ENCODE measurements around the gene CDH23.

The CDH23 gene

GRCh38 chr10:71692598-71693306 lies 296.0 kb downstream of the CDH23 start:
- no peak for DNase-seq (ENCODE audit: low read depth)

GRCh38 chr10:71693377-71693776 lies 296.7 kb downstream of the CDH23 start:
- no peak for DNase-seq (ENCODE audit: low read depth)

- no peak for DNase-seq (ENCODE audit: low read depth)
These were observed 297.4 kb downstream of the CDH23 start for GRCh38 chr10:71694039-71694501.

- no peak for DNase-seq (ENCODE audit: low read depth)
These were observed 297.8 kb downstream of the CDH23 start for GRCh38 chr10:71694567-71694968.

- no peak for DNase-seq (ENCODE audit: low read depth)
These were observed 299.1 kb downstream of the CDH23 start for GRCh38 chr10:71695502-71696476.

GRCh38 chr10:71696628-71697326 lies 300.1 kb downstream of the CDH23 start:
- DNase-seq (ENCODE audit: low read depth), result no peak

- no peak for DNase-seq (ENCODE audit: low read depth)
These were observed 301.4 kb downstream of the CDH23 start for GRCh38 chr10:71697938-71698709.

GRCh38 chr10:71698737-71699136 lies 302.0 kb downstream of the CDH23 start:
- no peak for DNase-seq (ENCODE audit: low read depth)

- DNase-seq (ENCODE audit: low read depth), result no peak
These were observed 304.1 kb downstream of the CDH23 start for GRCh38 chr10:71700731-71701368.

- DNase-seq (ENCODE audit: low read depth), result no peak
These were observed 304.9 kb downstream of the CDH23 start for GRCh38 chr10:71701496-71702132.

GRCh38 chr10:71703577-71703976 lies 306.9 kb downstream of the CDH23 start:
- DNase-seq (ENCODE audit: low read depth), result no peak

GRCh38 chr10:71704816-71705215 lies 308.1 kb downstream of the CDH23 start:
- no peak for DNase-seq (ENCODE audit: low read depth)

- DNase-seq (ENCODE audit: low read depth), result no peak
These were observed 308.9 kb downstream of the CDH23 start for GRCh38 chr10:71705582-71705981.

- DNase-seq (ENCODE audit: low read depth), result no peak
These were observed 309.7 kb downstream of the CDH23 start for GRCh38 chr10:71706216-71707121.

GRCh38 chr10:71707240-71707789 lies 310.6 kb downstream of the CDH23 start:
- DNase-seq (ENCODE audit: low read depth), result no peak

- no peak for DNase-seq (ENCODE audit: low read depth)
These were observed 311.6 kb downstream of the CDH23 start for GRCh38 chr10:71708301-71708703.

GRCh38 chr10:71708897-71709882 lies 312.5 kb downstream of the CDH23 start:
- DNase-seq (ENCODE audit: low read depth), result no peak

GRCh38 chr10:71710519-71710918 lies 313.8 kb downstream of the CDH23 start:
- no peak for DNase-seq (ENCODE audit: low read depth)
